LNCaP clone FGC (cell line): ENCODE results near the gene IL17REL.

Experiments
- DNase-seq: peaks from one replicate; pipeline ENCODE4 v3.0.0-alpha.2; 2011; ENCODE audit warnings: low read depth
- H3K4me3 ChIP-seq: 2 replicates; pipeline ENCODE4 v1.5.1; 2011; ENCODE audit warnings: mild to moderate bottlenecking, low read depth, low read length, control low read depth
- TF ChIP-seq, protein P1 (sequence below): IDR thresholded peaks from 2 replicates; pipeline ENCODE4 v1.5.1; 2012; ENCODE audit warnings: mild to moderate bottlenecking; ENCODE audit not compliant: control insufficient read depth, insufficient read depth; ENCODE audit errors: extremely low read depth

Gene IL17REL

DNA sequence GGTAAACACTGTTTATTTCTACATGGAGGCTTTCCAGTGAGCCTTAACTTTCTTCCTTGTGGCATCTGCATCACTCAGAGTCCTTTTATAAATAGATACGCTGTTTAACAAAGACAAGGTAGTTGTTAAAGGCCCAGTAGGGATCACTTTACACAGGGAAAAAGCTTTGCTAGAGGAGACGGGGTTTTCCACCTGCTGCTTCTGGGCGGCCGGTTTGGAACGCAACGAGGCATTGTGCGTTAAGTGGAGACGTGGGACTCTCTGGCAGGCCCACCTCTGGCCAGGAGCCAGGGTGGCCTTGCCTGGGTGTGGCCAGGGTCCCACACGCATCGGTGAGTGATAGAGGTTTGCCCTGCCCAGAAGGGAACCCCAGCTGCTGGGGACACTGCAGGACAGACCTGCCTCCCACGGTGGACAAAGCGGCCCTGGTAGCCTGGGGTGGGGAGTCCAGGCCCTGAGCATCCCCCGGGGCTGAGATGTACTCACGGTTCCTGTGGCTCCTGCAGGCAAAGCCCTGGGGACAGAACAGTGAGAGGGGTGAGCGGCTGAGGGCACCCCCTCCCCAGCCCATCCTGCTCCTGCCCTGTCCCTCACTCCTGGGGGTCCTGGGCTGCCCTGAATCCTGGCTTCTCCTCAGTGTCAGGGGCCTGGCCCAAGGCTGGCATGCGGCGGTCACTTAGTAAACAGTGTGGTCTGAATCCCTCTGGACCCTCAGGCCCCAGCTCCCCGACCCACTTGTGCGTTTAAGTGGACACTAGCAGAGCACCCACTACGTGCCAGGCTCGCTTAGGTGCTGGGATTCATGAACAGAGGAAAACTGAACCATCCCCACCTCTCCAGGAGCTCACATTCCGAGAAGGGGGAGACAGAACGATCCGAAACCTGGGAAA, 4.2 kb downstream of the IL17REL start:
- TF ChIP-seq, protein P1, sequence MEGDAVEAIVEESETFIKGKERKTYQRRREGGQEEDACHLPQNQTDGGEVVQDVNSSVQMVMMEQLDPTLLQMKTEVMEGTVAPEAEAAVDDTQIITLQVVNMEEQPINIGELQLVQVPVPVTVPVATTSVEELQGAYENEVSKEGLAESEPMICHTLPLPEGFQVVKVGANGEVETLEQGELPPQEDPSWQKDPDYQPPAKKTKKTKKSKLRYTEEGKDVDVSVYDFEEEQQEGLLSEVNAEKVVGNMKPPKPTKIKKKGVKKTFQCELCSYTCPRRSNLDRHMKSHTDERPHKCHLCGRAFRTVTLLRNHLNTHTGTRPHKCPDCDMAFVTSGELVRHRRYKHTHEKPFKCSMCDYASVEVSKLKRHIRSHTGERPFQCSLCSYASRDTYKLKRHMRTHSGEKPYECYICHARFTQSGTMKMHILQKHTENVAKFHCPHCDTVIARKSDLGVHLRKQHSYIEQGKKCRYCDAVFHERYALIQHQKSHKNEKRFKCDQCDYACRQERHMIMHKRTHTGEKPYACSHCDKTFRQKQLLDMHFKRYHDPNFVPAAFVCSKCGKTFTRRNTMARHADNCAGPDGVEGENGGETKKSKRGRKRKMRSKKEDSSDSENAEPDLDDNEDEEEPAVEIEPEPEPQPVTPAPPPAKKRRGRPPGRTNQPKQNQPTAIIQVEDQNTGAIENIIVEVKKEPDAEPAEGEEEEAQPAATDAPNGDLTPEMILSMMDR = no peak
- DNase-seq = peak; percentile 67

DNA sequence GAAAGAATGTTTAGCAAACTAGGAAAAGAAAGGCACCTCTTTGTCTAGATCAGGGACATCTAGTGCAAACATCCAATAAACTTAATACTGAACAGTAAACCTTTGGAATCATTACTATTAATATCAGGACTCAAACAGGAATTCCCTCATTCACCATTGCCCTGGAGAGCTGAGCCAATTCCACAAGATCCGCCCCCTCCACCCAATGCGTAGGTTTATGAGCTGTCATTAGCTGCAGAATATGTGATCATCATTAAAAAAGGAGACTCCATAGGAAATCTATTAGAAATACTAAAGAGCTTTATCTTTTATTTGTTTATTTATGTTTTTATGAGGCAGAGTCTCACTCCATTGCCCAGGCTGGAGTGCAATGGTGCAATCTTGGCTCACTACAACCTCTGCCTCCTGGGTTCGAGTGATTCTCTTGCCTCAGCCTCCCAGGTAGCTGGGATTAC, 5.5 kb downstream of the IL17REL start:
- no peak overlapping the region for H3K4me3 ChIP-seq
- DNase-seq = peak; percentile 96
- TF ChIP-seq, protein P1 = no peak

More for the DNA sequence above, 4.2 kb downstream of the IL17REL start:
- H3K4me3 ChIP-seq = no peak overlapping the region

DNA sequence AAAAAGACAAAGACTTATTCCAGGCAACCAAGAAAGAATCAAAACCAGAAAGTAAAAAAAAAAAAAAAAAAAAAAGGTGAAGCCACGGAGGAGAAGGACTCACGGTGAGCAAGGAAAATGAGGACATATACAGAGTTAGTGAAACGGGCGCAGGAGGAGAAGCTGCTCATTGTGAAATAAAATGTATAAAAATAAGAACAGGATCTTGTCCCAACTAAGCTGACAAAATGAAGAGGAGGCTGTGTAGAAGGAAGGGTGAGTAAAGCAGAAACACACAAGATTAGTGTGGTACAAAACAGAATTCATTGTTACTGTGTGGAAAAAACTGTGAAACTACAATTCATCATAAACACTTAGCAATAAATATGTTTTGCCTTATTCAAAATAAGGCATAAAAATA, 7.6 kb downstream of the IL17REL start:
- TF ChIP-seq, protein P1 = no peak
- no peak for DNase-seq

GRCh38 chr22:50002791-50003190, 9.8 kb downstream of the IL17REL start:
- H3K4me3 ChIP-seq = no peak overlapping the region
- no peak for DNase-seq
- TF ChIP-seq, protein P1 = no peak

More for the DNA sequence above, 7.6 kb downstream of the IL17REL start:
- H3K4me3 ChIP-seq = no peak overlapping the region

DNA sequence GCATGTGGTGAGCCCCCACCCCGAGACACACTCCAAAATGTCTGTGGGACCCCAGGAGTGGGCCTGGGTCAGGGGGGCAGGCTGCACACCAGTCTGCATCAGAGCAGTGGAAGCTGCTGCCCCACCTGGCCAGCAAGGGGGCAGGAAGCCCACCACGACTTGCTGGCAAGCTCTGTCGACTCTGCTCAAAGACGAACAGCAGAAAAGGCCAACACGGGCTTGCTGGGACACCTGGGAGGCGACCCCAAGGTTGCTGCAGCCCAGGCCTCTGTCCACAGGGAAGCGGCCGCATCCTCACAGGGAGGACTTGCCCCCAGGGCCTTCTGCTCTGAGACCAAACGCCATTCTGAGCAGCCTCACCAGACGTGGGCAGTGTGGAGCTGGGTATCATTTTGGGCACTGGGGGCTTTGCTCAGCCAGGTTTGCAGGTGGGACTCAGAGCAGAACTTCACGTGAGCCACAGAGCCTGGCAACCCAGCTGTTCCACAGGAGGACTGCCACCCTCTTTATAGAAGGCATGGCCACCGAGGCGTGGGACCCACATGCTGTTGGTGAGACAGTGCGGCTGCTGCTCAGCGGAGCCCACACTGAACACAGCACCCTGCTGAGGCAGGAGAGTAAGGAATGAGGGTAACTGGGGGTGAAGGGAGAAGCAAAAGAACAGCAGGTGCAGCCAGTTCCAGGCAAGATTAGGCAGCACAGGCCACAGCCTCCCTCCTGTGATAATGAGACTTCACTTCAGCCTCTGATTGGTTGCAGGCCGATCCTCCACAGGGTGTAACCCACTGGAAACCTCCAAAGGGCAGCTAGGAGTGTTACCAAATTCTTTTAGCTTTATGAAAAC, 11.0 kb downstream of the IL17REL start:
- DNase-seq = no peak
- TF ChIP-seq, protein P1 = no peak
- no peak overlapping the region for H3K4me3 ChIP-seq

GRCh38 chr22:50000587-50001387, 11.8 kb downstream of the IL17REL start:
- TF ChIP-seq, protein P1 = no peak
- H3K4me3 ChIP-seq = no peak overlapping the region
- DNase-seq = no peak
